GM12873 (cell line): Measurements from ENCODE around the gene EML6.

ENCODE experiments used
- CTCF ChIP-seq: IDR thresholded peaks from 2 replicates; pipeline ENCODE4 v1.5.1; 2012; ENCODE audit warnings: low read depth, mild to moderate bottlenecking, moderate library complexity, low read length, control low read depth; ENCODE audit not compliant: insufficient read depth; ENCODE audit errors: missing control alignments

Gene EML6

GRCh38 chr2:54997826-54998225, 274.4 kb downstream of the EML6 start:
- no peak for TF ChIP-seq CTCF

GRCh38 chr2:54999182-54999581, 275.7 kb downstream of the EML6 start:
- TF ChIP-seq CTCF = no peak

GRCh38 chr2:55000341-55000740, 276.9 kb downstream of the EML6 start:
- no peak for TF ChIP-seq CTCF

DNA sequence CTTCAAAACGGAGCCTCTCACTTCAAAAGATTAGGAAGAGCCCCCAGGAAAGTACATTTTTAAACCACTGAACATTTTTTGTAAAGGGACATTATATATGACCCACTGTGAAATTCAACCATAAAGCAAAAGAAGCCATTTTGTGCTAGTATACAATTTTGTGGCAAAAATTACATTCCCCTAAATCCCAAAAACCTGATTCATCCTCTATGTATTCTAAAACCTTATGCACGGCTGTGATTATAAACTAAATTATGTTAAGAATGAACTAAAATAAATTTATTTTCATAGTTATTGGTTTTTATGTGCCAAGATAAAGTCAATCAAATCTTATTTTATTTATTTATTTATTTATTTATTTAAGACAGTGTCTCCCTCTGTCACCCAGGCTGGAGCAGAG, 278.3 kb downstream of the EML6 start:
- no peak for TF ChIP-seq CTCF

DNA sequence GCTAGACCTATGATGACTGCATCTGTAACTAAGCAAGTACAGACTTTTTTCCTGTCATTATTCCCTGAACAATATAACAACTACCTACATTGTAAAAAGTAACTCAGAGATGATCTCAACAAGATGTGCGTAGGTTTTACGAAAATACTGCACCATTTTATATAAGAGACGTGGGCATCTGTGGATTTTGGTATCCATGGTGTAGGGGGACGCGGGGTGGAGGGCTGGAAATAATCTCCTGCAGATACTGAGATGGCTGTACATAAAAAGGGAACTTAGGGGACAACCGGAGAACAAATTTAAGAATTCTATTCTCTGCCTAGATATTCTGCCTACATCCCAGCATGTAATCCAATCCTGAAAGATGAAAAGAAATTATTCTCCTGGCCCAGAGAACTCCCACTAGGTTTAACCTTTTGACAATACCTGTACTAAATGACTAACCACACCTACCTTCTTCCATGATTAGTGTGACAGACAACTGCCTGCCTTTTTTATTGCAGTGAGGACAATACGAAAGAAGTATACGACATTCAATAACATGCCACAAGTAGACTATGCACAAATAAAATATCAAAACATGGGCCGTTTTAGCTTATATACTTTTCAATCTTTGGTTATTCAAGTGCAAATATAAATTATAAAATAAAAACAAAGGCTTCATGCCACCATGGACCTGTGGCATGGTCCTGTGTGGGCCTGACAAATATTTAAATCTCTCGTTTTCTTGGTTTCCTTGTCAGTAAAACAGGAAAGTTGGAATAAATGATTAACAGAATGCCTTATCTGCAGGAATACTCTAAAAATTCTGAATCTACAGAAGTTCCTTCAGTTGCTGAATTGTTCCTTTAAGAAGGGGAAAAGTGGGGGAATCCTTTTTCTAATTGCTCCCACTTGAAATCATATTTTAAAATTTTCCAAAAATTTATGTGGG, 280.5 kb downstream of the EML6 start:
- TF ChIP-seq CTCF = no peak

GRCh38 chr2:55006306-55006705, 282.8 kb downstream of the EML6 start:
- TF ChIP-seq CTCF = no peak

DNA sequence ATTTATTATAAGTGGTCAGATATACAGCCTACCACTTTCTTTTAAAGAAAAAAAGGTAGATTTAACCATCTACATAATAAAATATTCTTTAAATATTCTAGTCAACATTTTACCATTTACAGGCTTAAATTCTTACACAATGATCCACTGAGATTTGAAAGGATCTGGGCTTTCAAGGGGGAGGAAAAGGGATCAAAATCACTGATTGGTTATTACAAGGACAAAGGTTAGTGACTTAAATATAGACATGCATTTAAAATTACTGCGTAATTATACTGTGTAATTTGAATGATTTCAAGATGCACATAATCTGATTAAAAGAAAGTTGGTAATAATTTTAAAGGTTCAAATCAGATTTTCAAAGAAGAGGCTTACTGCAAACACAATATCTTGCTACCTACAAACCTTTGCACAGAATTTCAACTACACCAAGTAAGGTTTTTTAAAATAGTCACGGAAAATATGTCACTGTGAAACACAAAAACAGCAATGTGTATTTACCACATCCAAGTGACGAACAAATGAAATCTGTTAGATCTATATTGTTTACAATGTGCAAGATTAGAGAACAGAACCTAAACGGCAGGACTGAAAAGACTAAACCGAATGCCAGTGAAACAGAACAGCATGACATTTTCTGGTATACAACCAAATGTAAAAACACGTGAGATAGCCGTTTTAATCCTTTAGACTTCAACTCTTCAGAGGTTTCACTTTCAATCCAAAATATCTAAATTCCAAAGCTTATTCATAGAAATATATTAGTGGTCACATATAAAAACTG, 286.0 kb downstream of the EML6 start:
- no peak for TF ChIP-seq CTCF
